Stimulated activated CD4-positive, alpha-beta T cell treated with anti-CD3 and anti-CD28 coated beads, Interleukin-15, amount 100 ng/mL, for 1 hour (primary cell): Measurements from ENCODE around the gene CACNA1G.

ENCODE experiments used
- DNase-seq, 2 donors: peaks; one replicate each; pipeline ENCODE4 v3.0.0-alpha.2; 2020; ENCODE audit warnings: low read depth in 1 of 2, low spot score in 1 of 2

CACNA1G gene

DNA sequence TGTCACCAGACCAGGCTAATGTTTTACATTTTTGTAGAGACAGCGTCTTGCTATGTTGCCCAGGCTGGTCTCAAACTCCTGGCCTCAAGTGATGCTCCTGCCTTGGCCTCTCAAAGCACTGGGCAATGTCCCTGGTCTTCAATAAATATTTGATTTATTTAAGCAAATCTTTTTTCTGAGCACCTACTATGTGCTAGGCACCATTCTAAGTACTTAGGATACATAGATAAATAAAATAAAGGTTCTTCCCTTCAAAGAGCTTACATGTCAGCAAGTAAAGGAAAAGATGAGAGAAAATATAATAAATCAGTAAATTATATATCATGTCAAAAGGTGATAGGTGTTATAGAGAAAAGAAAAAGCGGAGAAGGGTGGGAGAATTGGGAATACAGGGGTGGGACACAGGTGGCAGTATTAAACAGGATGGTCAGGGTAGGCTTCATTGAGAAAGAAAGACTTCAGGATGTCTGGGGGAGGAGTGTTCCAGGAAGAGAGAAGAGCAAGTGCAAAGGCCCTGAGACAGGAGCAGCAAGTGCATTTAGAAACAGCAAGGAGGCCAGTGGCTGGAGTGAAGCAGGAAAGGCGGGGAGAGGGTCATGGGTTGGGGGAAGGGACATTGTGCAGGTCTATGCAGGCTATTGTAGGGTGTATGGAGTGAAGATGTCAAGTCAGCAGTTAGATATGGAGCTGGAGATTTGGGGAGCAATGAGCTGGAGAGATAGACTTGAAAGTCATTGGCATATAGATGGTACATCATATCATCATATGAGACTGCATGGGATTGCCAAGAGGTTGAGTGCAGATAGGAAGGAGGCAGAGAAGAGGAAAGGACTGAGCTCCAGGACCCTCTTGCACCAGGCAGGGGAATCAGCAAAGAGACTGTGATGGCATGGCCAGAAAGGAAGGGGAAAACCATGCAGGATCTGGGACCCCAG, 85.5 kb downstream of the CACNA1G start:
- no peak for DNase-seq

DNA sequence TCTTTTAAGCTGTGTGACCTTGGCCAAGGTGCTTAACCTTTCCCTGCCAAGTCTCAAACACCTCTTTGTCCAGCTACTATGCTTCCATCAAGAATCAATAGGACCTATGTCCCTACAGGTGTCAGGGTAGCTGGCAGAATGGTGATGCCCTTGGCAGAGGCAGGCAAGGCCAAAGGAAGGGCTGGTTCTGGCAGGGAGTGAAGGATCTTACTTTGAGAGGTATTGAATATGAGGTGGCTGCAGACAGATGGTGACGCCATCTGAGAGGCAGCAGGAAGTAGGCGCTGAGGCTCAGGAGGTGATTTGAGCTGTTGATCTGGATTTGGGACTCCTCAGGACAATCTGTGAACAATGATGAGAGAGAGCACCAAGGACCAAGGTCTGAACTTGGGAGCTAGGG, 86.7 kb downstream of the CACNA1G start:
- DNase-seq = no peak

DNA sequence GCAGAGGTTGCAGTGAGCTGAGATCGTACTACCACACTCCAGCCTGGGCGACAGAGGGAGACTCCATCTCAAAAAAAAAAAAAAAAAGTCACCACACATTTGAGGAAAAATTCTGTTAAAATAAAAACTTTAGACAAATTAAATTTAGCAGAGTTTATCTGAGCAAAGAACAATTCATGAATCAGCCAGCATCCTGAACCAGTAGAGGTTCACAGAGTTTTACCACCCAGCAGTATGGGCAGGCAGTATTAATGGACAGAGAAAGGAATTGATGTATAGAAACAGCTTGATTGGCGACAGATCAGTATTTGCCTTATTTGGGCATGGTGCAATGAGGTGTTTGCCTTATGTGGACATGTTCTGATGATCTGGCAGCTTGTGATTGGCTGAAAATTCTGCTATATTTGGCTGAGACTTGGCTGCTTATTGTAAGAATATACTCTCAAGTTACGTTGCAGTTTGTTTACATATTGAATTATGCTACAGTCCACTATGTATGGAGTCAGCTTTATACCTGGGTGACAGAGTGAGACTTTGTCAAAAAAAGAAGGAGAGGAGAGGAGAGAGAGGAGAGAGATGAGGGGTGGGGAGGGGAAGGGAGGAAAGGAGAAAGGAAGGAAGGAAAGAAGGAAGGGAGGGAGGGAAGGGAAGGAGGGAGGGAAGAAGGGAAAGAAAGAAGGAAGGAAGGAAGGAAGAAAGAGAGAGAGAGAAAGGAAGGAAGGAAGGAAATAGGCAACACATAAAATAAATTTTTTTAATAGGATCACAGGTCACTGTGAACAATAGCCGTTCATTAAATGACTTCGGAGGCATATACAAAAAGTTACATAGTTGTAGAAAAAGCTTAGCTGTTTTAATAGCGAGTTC, 88.8 kb downstream of the CACNA1G start:
- DNase-seq = no peak

DNA sequence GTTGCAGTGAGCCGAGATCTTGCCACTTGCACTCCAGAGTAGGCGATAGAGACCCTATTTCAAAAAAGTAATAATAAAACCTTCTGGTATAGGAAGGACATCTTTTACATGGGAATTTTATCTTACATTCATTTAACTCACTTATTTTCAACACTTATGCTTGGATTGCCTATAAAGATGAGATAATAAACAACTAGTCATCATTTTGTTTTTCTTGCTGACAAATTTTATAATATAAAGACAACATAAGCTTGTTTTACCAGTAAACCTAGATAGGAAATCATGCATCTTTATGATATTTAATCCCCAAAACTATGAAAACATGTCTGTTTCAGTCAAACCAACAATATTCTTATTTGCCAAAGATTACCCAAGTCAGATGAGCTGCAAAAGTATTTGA, 91.1 kb downstream of the CACNA1G start:
- DNase-seq = no peak

DNA sequence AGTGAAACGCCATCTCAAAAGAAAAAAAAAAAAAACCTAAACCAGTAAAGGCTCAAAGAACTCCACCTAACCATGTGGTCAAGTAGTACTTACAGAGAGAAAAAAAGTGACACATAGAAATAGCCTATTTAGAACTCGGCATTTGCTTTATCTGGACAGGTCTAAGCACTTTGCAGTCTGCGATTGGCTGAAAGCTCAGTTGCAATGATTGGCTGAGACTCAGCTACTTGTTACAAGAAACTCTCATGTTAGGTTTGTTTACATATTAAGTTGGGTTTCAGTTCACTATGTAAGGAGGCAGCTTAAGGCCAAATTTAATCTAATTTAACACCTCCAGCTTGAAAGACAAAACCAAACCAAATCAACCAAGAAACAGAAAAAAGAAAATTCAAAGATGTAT, 93.2 kb downstream of the CACNA1G start:
- no peak for DNase-seq

DNA sequence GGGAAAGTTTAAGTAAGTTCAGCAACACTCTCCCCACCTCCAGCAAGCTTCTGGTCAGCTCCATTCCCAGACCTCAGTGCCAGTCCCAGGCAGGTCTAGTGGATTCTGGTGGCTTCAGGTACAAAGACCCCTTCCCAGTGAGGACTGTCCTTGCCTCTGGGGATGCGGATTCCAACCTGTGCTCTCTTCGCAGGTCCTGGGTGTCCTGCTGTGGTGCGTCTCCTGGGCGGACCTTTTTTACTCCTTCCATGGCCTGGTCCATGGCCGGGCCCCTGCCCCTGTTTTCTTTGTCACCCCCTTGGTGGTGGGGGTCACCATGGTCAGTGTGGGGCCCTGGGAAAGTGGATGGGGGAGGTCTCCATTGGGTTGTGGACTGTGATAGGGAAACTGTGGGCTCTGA, 96.0 kb downstream of the CACNA1G start:
- no peak for DNase-seq

DNA sequence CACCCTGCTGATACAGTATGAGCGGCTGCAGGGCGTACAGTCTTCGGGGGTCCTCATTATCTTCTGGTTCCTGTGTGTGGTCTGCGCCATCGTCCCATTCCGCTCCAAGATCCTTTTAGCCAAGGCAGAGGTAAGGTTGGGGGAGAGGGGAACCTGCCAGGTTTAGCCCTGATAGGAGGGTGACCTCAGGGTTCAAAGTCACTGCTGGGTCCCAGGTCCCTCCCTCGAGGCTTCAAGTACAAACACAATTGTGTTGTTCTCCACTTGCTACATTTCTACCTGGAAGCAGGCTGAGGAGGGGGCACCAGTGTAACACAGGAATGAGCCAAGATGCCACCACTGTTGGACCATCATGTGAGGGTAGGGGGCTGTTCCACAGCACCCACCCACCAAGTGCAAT, 96.5 kb downstream of the CACNA1G start:
- DNase-seq = no peak

DNA sequence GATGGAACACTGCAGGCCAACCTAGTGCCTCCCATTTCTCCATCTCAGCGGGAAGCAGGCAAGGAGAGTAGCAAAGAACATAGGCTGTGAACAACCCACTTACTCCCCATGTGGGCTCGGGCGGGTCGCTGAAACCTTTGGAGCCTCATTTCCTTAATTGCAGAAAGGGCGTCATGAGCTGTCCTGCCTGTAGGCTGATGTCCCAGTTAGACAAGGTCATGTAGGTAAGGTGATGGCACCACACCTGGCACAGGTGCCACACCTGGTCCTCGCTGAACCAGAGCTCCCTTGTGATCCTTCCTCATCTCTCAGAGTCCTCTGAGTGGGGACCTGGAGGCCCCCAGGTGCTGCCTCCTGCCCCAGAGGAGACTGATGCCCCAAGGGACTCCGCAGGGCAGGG, 97.1 kb downstream of the CACNA1G start:
- no peak for DNase-seq

DNA sequence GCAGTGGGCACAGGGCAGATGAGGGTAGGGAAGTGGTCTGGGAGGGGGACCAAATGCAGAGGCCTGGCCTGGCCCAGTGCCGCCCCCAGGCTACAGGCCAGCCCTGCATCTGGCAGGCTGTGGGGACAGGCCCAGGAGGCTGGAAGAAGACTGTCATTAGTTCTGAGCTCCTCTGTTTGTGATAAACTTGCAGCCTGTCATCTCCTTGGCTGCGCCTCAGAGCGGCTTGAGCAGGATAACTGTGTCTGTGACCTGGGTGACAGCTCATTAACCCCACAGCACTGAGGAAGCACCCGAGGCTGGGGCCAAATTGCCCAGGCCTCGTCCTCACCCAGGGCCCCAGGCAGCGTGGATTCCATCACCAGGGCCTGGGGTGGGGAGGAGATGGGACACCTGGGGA, 98.1 kb downstream of the CACNA1G start:
- no peak for DNase-seq

DNA sequence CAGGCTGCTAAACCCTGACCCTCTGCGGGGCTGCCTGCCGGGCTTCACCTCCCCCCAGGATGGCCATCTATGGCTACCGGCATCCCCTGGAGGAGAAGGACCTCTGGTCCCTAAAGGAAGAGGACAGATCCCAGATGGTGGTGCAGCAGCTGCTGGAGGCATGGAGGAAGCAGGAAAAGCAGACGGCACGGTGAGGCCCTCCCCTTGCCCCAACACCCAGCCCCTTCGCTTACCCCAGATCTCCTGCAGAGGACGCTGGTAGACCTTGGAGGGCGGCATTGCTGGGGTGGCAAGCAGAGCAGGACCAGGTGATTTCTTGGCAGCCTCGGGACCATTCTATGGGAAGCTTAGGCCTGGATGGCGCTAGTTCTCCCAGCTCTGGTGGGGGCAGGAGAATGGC, 98.7 kb downstream of the CACNA1G start:
- no peak for DNase-seq

DNA sequence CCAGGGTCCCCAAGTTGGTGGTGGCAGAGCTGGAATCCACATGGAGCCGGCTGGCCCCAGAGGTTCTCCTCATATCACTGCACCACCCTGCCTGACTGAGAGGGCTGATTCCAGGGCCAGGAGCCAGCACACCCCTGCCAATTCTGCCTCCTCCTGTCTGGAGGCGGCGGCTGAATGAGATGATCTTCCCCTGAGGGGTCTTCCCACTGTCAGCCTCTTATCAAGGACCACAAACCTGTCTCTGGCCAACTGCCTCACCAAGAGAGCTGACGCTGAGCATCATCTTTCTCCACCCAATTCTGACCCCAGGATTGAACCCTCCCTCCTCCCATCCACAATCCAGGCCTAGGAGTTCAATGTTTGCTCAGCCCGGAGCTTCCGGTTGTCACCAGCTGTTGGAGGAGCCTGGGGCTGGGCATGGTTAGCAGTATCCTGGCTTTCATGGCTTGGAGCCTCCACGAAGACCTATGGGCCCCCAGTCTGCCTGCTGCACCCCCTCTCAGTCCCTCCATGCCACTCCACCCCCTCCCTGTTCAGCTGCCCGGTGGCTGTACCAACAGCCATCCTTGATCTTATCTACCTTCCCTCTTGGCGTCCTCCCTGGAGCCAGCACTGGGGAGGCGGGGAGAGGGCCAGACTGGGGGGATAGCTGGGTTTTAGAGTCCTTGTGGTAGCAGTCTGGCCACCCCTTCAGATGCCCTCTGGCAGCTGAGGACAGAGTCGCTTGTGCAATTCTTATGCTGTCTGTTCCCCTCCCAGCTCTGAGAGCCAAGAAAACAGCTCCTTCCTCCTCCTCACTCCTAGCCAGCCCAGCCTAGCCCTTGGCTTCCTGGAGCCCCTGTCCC, 99.7 kb downstream of the CACNA1G start:
- no peak for DNase-seq

DNA sequence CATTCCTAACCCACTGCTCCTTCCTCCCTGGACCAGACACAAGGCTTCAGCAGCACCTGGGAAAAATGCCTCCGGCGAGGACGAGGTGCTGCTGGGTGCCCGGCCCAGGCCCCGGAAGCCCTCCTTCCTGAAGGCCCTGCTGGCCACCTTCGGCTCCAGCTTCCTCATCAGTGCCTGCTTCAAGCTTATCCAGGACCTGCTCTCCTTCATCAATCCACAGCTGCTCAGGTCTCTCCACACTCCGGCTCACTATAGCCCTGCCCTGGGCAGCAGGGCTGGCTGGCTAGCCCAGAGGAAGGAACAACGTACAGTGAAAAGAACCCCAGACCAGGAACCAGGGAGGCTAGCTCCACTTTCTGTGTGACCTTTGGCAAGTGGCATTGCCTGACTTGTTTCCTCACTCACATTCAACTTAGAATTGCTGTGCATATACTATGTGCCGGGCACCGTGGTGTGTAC, 100.4 kb downstream of the CACNA1G start:
- no peak for DNase-seq

DNA sequence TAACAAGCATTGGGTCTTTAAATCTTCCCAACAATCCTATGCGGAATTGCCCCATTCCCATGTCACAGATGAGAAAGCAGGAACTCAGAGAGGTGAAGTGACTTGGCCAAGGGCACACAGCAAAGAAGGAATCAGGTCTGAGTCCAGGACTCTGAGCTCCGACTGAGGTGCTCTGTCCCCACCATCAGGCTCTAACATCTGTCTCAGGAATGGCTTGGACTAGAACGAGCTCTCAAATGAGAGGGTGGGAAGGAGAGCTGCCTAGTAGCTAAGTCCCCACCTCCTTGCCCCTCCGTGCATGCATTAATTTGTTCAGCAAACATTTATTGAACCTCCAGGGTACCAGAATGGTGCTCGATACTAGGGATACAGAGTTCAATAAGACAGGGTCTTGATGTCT, 100.8 kb downstream of the CACNA1G start:
- no peak for DNase-seq

DNA sequence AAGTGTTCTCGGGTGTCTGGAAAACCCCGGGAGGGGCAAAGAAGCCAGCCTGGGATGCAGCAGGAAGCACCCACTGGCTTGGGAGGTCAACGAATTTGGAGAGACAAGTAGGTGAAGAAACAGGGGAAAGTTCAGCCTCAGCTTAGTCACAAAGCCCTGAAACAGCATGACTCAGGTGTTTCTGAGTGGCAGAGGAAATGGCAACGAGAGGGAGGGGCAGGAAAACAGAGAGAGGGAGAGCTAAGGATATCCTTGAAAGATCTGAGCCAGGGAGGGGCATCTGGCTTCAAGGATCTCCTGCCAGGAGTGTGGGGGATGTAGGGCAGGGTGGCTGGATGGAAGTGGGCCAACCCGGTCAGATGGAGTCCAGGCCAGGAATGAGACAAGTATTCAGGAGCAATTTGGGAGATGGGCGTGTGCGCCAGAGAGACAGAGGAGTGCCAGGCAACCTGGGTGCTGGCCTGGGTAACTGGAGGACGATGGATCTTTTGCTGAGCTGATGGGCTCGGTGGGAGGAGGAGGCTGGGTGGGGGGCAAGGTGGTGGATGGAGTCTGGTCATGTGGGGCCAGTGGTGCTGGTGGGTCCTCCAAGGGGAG, 101.4 kb downstream of the CACNA1G start:
- no peak for DNase-seq

DNA sequence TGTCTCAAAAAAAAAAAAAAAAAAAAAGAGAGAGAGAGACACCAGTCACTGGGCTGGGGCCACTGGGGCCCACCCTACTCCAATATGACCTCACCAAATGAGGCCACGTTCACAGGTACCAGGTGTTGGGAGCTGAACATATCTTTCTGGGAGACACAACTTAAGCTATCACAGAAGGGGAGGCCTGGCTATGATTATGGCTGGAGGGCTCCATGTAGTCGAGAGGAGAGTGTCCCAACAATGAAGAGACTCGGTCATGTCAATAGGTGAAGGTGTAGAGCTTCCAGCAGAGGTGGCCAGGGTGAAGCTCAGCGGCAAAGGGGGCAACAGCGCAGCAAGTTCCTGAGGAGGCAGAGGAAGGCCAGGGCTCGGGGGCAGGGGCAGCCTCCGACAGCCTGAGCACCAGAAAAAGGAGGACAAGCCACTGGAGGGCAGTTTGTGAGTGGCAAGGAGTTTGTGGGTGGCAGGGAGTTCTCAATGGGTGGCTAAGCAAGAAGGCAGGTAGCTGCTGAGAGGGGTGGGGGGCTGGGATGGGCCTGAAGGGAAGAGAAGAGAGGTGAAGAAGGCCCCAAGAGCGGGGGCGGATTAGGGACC, 102.2 kb downstream of the CACNA1G start:
- DNase-seq = no peak

DNA sequence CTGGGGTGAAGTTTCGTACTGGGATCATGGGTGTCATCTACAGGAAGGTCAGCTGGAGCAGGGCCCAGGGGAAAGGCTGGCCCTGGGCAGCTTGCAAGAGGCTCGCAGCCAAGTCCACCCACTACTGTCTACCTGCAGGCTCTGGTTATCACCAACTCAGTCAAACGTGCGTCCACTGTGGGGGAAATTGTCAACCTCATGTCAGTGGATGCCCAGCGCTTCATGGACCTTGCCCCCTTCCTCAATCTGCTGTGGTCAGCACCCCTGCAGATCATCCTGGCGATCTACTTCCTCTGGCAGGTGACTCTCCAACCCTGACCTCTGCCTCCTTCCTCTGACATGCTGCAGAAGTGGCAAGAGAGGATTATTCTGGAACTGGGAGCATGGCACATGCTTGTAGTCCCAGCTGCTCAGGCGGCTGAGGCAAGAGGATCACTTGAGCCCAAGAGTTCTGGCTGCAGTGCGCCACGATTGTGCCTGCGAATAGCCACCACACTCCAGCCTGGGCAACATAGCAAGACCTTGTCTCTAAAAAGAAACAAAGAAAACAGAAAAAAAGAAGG, 103.4 kb downstream of the CACNA1G start:
- no peak for DNase-seq

DNA sequence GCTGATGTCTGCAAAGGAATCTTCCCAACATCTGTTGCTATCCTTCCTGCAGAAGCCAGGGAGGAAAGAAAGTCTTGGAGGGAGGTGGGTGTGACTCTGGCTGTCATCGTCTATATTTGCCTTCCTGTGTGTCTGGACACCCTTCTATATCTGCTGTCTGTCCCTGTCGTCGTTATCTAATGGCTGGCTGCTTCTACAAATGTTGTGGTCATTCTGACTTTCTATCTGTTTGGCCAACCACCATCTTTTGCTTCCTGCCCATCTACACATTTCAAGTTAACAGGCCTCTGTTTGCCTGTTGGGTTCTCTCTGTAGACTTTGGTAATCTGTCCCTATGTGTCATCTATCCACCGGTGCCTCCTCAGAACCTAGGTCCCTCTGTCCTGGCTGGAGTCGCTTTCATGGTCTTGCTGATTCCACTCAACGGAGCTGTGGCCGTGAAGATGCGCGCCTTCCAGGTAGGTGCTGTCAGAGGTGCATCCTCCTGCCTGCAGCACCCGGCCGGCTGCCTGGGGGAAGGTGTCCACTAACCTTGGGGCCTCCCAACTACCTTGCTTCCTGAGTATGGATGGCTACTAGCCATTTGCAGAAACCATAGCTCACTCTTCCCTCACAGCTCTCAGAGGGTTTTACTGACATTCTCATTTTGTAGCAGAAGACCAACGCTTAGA, 104.4 kb downstream of the CACNA1G start:
- no peak for DNase-seq

DNA sequence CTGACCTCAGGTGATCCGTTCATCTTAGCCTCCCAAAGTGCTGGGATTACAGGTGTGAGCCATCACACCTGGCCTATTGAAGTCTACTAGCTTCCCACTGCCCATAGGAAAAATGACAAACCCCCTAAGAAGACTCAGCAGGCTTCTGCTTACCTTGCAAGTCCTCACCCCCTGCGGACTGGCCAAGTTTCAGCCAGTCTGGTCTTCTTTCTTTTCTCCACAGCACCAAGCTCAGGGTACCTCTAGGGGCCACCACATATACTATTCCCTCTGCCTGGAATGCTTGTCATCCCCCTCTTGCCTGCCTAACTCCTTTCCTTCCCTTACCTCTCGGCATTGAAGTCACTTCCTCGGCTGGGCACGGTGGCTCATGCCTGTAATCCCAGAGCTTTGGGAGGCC, 105.3 kb downstream of the CACNA1G start:
- no peak for DNase-seq

DNA sequence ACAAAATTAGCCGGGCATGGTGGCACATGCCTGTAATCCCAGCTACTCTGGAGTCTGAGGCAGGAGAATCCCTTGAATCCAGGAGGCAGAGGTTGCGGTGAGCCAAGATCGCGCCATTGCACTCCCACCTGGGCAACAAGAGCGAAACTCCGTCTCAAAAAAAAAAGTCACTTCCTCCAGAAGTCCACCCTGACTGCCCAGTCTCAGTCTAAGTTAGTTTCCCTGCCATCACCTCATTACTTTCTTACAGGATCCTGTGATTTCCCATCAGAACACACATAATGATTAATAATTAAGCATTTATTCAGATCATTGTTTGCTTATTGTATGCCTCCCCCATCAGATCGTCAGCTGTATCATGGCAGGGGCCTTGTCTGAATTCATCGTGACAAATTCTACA, 105.8 kb downstream of the CACNA1G start:
- no peak for DNase-seq
